ENCODE data around the gene BLM. TPM values are rescaled to one million over a fixed set of nuclear protein-coding genes. Genes with fewer than 3 reads are reported as not detected.

BLM gene
- total RNA-seq, 1 donor from 2014 or later: 3.7 TPM

GRCh38 chr15:90829942-90830440 lies 112.8 kb downstream of the BLM start:
- Histone ChIP-seq H4K20me1 (ENCODE audit: insufficient read depth, low read length) (no peaks in the 10 kb centered on the region), H3K4me2 (ENCODE audit: low read length) (no peak overlapping the region), H2AFZ (ENCODE audit: low read depth, low read length) (no peak overlapping the region), H3K79me2 (ENCODE audit: insufficient read depth, low read length) (no peaks in the 10 kb centered on the region), H3K36me3 (ENCODE audit: insufficient read depth, low read length) (no peaks in the 10 kb centered on the region), H3K27ac (ENCODE audit: low read depth, low read length) (no peak overlapping the region), H3K9me3 (ENCODE audit: insufficient read depth, low read depth, low read length) (no peaks in the 10 kb centered on the region), H3K27me3 (ENCODE audit: insufficient read depth, low read length) (no peaks in the 10 kb centered on the region), H3K4me1 (ENCODE audit: insufficient read depth, low read length) (no peaks in the 10 kb centered on the region), H3K9ac (ENCODE audit: low read length) (no peak overlapping the region), H3K4me3 (ENCODE audit: insufficient read depth, low read depth, low read length) (no peak overlapping the region)
- no peaks in the 10 kb centered on the region for H3K36me3 Mint-ChIP-seq (ENCODE audit: low read depth, unreplicated experiment)
- DNase-seq (ENCODE audit: low read depth) (no peak), FAIRE-seq (no peak)
- no peaks in the 10 kb centered on the region for H3K4me1 Mint-ChIP-seq (ENCODE audit: low read depth, unreplicated experiment)
- no peak overlapping the region for H3K27ac Mint-ChIP-seq (ENCODE audit: unreplicated experiment)
- no peaks in the 10 kb centered on the region for H3K9me3 Mint-ChIP-seq (ENCODE audit: unreplicated experiment)
- H3K27me3 Mint-ChIP-seq (ENCODE audit: low read depth, unreplicated experiment): no peaks in the 10 kb centered on the region
- TF ChIP-seq EZH2 (IDR thresholded peaks at IDR 0.05; ENCODE audit: insufficient read depth, low read length) (no peak), CTCF (IDR thresholded peaks at IDR 0.05; ENCODE audit: insufficient read depth, low read depth, low read length) (no peak)
- H3K4me3 Mint-ChIP-seq (ENCODE audit: unreplicated experiment): no peak overlapping the region

- no peak overlapping the region for H3K9ac ChIP-seq (ENCODE audit: low read length)
- DNase-seq (ENCODE audit: low read depth): no peak
- Mint-ChIP-seq H3K36me3 (ENCODE audit: low read depth, unreplicated experiment) (no peaks in the 10 kb centered on the region), H3K27ac (ENCODE audit: unreplicated experiment) (no peak overlapping the region), H3K4me3 (ENCODE audit: unreplicated experiment) (no peak overlapping the region), H3K4me1 (ENCODE audit: low read depth, unreplicated experiment) (peaks cover 5% of the 10 kb centered on the region), H3K27me3 (ENCODE audit: low read depth, unreplicated experiment) (no peaks in the 10 kb centered on the region), H3K9me3 (ENCODE audit: unreplicated experiment) (no peaks in the 10 kb centered on the region)
- TF ChIP-seq CTCF (IDR thresholded peaks at IDR 0.05; ENCODE audit: insufficient read depth, low read depth, low read length): no peak
- TF ChIP-seq EZH2 (IDR thresholded peaks at IDR 0.05; ENCODE audit: insufficient read depth, low read length): no peak
- H3K27ac ChIP-seq (ENCODE audit: low read depth, low read length): no peak overlapping the region
- no peaks in the 10 kb centered on the region for H3K36me3 ChIP-seq (ENCODE audit: insufficient read depth, low read length)
- FAIRE-seq: no peak
- H2AFZ ChIP-seq (ENCODE audit: low read depth, low read length): no peak overlapping the region
- no peaks in the 10 kb centered on the region for H3K27me3 ChIP-seq (ENCODE audit: insufficient read depth, low read length)
- no peaks in the 10 kb centered on the region for H3K9me3 ChIP-seq (ENCODE audit: insufficient read depth, low read depth, low read length)
- H3K4me3 ChIP-seq (ENCODE audit: insufficient read depth, low read depth, low read length): no peak overlapping the region
- H3K79me2 ChIP-seq (ENCODE audit: insufficient read depth, low read length): no peaks in the 10 kb centered on the region
- H4K20me1 ChIP-seq (ENCODE audit: insufficient read depth, low read length): no peaks in the 10 kb centered on the region
- H3K4me2 ChIP-seq (ENCODE audit: low read length): no peak overlapping the region
- H3K4me1 ChIP-seq (ENCODE audit: insufficient read depth, low read length): peaks cover 9% of the 10 kb centered on the region
These were observed 117.5 kb downstream of the BLM start for GRCh38 chr15:90834626-90835025.

GRCh38 chr15:90836296-90836871 lies 119.2 kb downstream of the BLM start:
- DNase-seq (ENCODE audit: low read depth): peak; percentile 65
- no peak for FAIRE-seq

More at GRCh38 chr15:90836296-90836871, 119.2 kb downstream of the BLM start:
- Histone ChIP-seq H3K36me3 (ENCODE audit: insufficient read depth, low read length) (no peaks in the 10 kb centered on the region), H3K79me2 (ENCODE audit: insufficient read depth, low read length) (no peaks in the 10 kb centered on the region), H3K4me3 (ENCODE audit: insufficient read depth, low read depth, low read length) (no peak overlapping the region), H3K9me3 (ENCODE audit: insufficient read depth, low read depth, low read length) (no peaks in the 10 kb centered on the region), H3K4me1 (ENCODE audit: insufficient read depth, low read length) (peaks cover 9% of the 10 kb centered on the region), H3K4me2 (ENCODE audit: low read length) (peak overlapping the region; percentile 25), H3K27ac (ENCODE audit: low read depth, low read length) (no peak overlapping the region), H3K9ac (ENCODE audit: low read length) (no peak overlapping the region), H4K20me1 (ENCODE audit: insufficient read depth, low read length) (no peaks in the 10 kb centered on the region), H2AFZ (ENCODE audit: low read depth, low read length) (no peak overlapping the region), H3K27me3 (ENCODE audit: insufficient read depth, low read length) (no peaks in the 10 kb centered on the region)
- TF ChIP-seq EZH2 (IDR thresholded peaks at IDR 0.05; ENCODE audit: insufficient read depth, low read length) (no peak), CTCF (IDR thresholded peaks at IDR 0.05; ENCODE audit: insufficient read depth, low read depth, low read length) (no peak)
- Mint-ChIP-seq H3K4me1 (ENCODE audit: low read depth, unreplicated experiment) (peaks cover 11% of the 10 kb centered on the region), H3K4me3 (ENCODE audit: unreplicated experiment) (no peak overlapping the region), H3K36me3 (ENCODE audit: low read depth, unreplicated experiment) (no peaks in the 10 kb centered on the region), H3K27ac (ENCODE audit: unreplicated experiment) (no peak overlapping the region), H3K9me3 (ENCODE audit: unreplicated experiment) (no peaks in the 10 kb centered on the region), H3K27me3 (ENCODE audit: low read depth, unreplicated experiment) (peaks cover 3% of the 10 kb centered on the region)

Data from astrocyte (in vitro differentiated cells and primary cell).